ENCODE measurements around the gene ABHD12. TPM values are rescaled to one million over a fixed set of nuclear protein-coding genes. Genes with fewer than 3 reads are reported as not detected.
A peak's percentile ranks its signal among the peaks of the same experiment; 100 is the strongest.

The ABHD12 gene
- total RNA-seq, 1 donor from 2014 or later: 79.3 TPM

DNA sequence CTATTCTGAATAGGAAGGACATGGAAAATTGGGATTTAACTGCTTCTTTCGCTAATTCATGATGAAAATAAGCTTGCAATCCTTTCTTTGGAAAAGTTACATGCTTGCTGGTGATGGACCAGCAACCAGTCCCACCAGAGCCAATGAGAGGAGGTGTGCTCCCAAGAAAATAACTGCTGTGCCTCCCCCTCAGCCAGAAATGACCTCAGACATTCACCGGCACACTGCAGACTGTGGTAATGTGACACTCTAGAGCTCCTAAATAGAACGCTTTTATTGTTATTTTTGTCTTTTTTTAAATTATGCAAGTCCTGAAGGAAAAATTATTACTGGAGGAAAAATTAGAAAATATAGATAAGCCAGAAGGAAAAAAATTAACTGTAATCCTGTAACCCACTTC is 140.1 kb downstream of the ABHD12 start:
- H3K4me3 ChIP-seq (ENCODE audit: low read depth, low read length): peak overlapping the region; percentile 82
- DNase-seq (ENCODE audit: low read depth): no peak
- TF ChIP-seq, protein P1, sequence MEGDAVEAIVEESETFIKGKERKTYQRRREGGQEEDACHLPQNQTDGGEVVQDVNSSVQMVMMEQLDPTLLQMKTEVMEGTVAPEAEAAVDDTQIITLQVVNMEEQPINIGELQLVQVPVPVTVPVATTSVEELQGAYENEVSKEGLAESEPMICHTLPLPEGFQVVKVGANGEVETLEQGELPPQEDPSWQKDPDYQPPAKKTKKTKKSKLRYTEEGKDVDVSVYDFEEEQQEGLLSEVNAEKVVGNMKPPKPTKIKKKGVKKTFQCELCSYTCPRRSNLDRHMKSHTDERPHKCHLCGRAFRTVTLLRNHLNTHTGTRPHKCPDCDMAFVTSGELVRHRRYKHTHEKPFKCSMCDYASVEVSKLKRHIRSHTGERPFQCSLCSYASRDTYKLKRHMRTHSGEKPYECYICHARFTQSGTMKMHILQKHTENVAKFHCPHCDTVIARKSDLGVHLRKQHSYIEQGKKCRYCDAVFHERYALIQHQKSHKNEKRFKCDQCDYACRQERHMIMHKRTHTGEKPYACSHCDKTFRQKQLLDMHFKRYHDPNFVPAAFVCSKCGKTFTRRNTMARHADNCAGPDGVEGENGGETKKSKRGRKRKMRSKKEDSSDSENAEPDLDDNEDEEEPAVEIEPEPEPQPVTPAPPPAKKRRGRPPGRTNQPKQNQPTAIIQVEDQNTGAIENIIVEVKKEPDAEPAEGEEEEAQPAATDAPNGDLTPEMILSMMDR (conservative IDR thresholded peaks at IDR 0.05; ENCODE audit: low read depth, low read length): no peak

Other genes with a start within 250 kb of the ABHD12 start
- 76.5 and 103 TPM in 2 replicates for gene ENTPD6, start 195.1 kb downstream of the ABHD12 start, total RNA-seq
- gene PYGB, start 142.8 kb downstream of the ABHD12 start, total RNA-seq: 145 and 241 TPM in 2 replicates
- 34.9 and 44.1 TPM in 2 replicates for gene GINS1, start 16.8 kb upstream of the ABHD12 start, total RNA-seq
- 6.5 and 13.5 TPM in 2 replicates for gene NINL, start 194.7 kb upstream of the ABHD12 start, total RNA-seq
- gene NANP, start 233.2 kb upstream of the ABHD12 start, total RNA-seq: 4.4 and 8.8 TPM in 2 replicates